ENCODE data around the gene SNRPA.

DNA sequence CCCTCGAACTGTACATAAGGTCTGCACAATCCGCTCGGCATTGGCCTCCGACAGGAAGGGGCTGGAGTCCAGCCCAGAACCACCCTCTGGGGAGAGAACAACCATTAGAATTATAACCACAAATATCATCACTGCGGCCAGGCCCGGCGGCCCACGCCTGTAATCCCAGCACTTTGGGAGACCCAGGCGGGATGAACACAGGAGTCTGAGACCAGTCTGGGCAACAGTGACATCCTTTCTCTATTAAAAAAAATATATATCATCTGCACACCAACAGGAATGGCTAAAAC is 45.7 kb upstream of the SNRPA start:
- TF ChIP-seq, protein P1, sequence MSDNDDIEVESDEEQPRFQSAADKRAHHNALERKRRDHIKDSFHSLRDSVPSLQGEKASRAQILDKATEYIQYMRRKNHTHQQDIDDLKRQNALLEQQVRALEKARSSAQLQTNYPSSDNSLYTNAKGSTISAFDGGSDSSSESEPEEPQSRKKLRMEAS (IDR thresholded peaks at IDR 0.05; ENCODE audit: low read depth): no peak
- no peak for TF ChIP-seq MXI1 (IDR thresholded peaks at IDR 0.05; ENCODE audit: low read depth, low read length)
- TF ChIP-seq, protein P2, sequence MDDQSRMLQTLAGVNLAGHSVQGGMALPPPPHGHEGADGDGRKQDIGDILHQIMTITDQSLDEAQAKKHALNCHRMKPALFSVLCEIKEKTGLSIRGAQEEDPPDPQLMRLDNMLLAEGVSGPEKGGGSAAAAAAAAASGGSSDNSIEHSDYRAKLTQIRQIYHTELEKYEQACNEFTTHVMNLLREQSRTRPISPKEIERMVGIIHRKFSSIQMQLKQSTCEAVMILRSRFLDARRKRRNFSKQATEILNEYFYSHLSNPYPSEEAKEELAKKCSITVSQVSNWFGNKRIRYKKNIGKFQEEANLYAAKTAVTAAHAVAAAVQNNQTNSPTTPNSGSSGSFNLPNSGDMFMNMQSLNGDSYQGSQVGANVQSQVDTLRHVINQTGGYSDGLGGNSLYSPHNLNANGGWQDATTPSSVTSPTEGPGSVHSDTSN (IDR thresholded peaks at IDR 0.05): no peak
- TF ChIP-seq, protein P3, sequence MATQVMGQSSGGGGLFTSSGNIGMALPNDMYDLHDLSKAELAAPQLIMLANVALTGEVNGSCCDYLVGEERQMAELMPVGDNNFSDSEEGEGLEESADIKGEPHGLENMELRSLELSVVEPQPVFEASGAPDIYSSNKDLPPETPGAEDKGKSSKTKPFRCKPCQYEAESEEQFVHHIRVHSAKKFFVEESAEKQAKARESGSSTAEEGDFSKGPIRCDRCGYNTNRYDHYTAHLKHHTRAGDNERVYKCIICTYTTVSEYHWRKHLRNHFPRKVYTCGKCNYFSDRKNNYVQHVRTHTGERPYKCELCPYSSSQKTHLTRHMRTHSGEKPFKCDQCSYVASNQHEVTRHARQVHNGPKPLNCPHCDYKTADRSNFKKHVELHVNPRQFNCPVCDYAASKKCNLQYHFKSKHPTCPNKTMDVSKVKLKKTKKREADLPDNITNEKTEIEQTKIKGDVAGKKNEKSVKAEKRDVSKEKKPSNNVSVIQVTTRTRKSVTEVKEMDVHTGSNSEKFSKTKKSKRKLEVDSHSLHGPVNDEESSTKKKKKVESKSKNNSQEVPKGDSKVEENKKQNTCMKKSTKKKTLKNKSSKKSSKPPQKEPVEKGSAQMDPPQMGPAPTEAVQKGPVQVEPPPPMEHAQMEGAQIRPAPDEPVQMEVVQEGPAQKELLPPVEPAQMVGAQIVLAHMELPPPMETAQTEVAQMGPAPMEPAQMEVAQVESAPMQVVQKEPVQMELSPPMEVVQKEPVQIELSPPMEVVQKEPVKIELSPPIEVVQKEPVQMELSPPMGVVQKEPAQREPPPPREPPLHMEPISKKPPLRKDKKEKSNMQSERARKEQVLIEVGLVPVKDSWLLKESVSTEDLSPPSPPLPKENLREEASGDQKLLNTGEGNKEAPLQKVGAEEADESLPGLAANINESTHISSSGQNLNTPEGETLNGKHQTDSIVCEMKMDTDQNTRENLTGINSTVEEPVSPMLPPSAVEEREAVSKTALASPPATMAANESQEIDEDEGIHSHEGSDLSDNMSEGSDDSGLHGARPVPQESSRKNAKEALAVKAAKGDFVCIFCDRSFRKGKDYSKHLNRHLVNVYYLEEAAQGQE (IDR thresholded peaks at IDR 0.05; ENCODE audit: low read depth, low read length): no peak
- TF ChIP-seq, protein P4, sequence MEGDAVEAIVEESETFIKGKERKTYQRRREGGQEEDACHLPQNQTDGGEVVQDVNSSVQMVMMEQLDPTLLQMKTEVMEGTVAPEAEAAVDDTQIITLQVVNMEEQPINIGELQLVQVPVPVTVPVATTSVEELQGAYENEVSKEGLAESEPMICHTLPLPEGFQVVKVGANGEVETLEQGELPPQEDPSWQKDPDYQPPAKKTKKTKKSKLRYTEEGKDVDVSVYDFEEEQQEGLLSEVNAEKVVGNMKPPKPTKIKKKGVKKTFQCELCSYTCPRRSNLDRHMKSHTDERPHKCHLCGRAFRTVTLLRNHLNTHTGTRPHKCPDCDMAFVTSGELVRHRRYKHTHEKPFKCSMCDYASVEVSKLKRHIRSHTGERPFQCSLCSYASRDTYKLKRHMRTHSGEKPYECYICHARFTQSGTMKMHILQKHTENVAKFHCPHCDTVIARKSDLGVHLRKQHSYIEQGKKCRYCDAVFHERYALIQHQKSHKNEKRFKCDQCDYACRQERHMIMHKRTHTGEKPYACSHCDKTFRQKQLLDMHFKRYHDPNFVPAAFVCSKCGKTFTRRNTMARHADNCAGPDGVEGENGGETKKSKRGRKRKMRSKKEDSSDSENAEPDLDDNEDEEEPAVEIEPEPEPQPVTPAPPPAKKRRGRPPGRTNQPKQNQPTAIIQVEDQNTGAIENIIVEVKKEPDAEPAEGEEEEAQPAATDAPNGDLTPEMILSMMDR (IDR thresholded peaks at IDR 0.05): no peak
